ENCODE measurements around the gene HIPK2.

Gene HIPK2

DNA sequence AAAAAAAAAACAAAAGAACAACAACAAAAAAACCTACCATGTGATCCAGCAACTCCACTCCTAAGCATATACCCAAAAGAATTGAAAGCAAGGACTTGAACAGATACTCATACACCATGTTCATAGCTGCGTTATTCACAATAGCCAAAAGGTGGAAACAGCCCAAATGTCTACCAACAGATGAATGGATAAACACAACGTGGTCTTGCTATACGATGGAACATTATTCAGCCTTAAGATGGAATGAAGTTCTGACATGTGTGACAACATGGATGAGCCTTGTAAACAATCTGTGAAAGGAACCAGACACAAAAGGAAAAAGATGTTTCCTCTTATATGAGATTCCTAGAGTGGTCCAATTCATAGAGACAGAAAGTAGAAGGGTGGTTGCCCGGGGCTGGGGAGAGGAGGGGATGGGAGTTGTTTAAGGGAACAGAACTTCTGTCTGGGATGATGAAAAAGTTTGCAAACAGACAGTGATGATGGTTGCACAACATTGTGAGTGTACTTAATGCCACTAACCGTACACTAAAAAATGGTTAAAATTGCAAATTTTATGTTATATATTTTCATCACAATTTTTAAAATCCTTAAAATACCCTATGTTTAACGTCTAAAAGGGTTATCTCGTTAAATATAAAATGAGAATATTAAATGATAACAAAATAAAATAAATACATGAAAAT is 242.7 kb downstream of the HIPK2 start:
- no peaks in the 10 kb centered on the region for H3K79me1 ChIP-seq (ENCODE audit: low read length)
- 100% methylated on average over 3 of the region's 7 CpGs for WGBS (ENCODE audit: extremely low coverage, insufficient coverage, low lambda C conversion rate)
- no peak overlapping the region for H2AK5ac ChIP-seq (ENCODE audit: low read length)
- H4K8ac ChIP-seq (ENCODE audit: low read depth, low read length), result no peak overlapping the region
- no peak for DNase-seq
- no peaks in the 10 kb centered on the region for H3K4me1 ChIP-seq (ENCODE audit: control insufficient read depth, low read depth, low read length)
- no peak overlapping the region for H3K18ac ChIP-seq (ENCODE audit: low read length)
- no peaks in the 10 kb centered on the region for H3K36me3 ChIP-seq (ENCODE audit: control insufficient read depth, insufficient read depth, low read length)
- no peak overlapping the region for H2BK5ac ChIP-seq (ENCODE audit: low read length)
- H3K27me3 ChIP-seq (ENCODE audit: insufficient read depth, low read length, poor library complexity), result no peaks in the 10 kb centered on the region
- H3K4me3 ChIP-seq (ENCODE audit: low read length), result no peak overlapping the region
- H3K79me2 ChIP-seq (ENCODE audit: control insufficient read depth, insufficient read depth, low read length), result no peaks in the 10 kb centered on the region
- H3K4ac ChIP-seq (ENCODE audit: low read depth, low read length), result no peak overlapping the region
- no peak overlapping the region for H3K9ac ChIP-seq (ENCODE audit: low read length)
- H2BK15ac ChIP-seq (replicated peaks; ENCODE audit: low read depth), result no peak overlapping the region
- H2BK120ac ChIP-seq (ENCODE audit: low read depth, low read length), result no peak overlapping the region
- H3K4me2 ChIP-seq (ENCODE audit: low read length), result no peak overlapping the region
- H4K5ac ChIP-seq (ENCODE audit: low read length), result no peak overlapping the region
- H3K27ac ChIP-seq (ENCODE audit: low read depth, low read length), result no peak overlapping the region
- H3K56ac ChIP-seq (ENCODE audit: low read length), result no peak overlapping the region
- no peak overlapping the region for H3K23ac ChIP-seq (ENCODE audit: low read length)

DNA sequence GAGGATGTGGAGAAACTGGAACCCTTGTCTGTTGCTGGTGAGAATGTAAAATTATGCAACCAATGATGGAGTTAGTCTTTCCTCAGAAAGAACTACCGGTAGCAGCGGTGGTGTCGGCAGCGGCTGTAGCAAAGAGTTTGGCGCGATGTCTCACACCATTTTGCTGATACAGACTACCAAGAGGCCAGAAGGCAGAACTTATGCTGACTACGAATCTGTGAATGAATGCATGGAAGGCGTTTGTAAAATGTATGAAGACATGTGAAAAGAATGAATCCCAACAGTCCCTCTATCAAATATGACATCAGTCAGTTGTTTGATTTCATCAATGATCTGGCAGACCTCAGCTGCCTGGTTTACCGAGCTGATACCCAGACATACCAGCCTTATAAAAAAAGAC is 243.7 kb downstream of the HIPK2 start:
- Histone ChIP-seq H3K4me3 (ENCODE audit: low read length) (no peak overlapping the region), H3K79me2 (ENCODE audit: control insufficient read depth, insufficient read depth, low read length) (no peaks in the 10 kb centered on the region), H3K18ac (ENCODE audit: low read length) (no peak overlapping the region), H4K5ac (ENCODE audit: low read length) (no peak overlapping the region), H3K4me1 (ENCODE audit: control insufficient read depth, low read depth, low read length) (no peaks in the 10 kb centered on the region), H3K23ac (ENCODE audit: low read length) (no peak overlapping the region), H2BK15ac (replicated peaks; ENCODE audit: low read depth) (no peak overlapping the region), H3K36me3 (ENCODE audit: control insufficient read depth, insufficient read depth, low read length) (no peaks in the 10 kb centered on the region), H3K4ac (ENCODE audit: low read depth, low read length) (no peak overlapping the region), H4K8ac (ENCODE audit: low read depth, low read length) (no peak overlapping the region), H2BK120ac (ENCODE audit: low read depth, low read length) (no peak overlapping the region), H3K79me1 (ENCODE audit: low read length) (no peaks in the 10 kb centered on the region), H3K4me2 (ENCODE audit: low read length) (no peak overlapping the region), H3K27me3 (ENCODE audit: insufficient read depth, low read length, poor library complexity) (no peaks in the 10 kb centered on the region), H2BK5ac (ENCODE audit: low read length) (no peak overlapping the region), H3K27ac (ENCODE audit: low read depth, low read length) (no peak overlapping the region), H3K56ac (ENCODE audit: low read length) (no peak overlapping the region), H3K9ac (ENCODE audit: low read length) (no peak overlapping the region), H2AK5ac (ENCODE audit: low read length) (no peak overlapping the region)
- no CpG with 5 or more reads among the region's 9 CpGs for WGBS (ENCODE audit: extremely low coverage, insufficient coverage, low lambda C conversion rate)
- no peak for DNase-seq

DNA sequence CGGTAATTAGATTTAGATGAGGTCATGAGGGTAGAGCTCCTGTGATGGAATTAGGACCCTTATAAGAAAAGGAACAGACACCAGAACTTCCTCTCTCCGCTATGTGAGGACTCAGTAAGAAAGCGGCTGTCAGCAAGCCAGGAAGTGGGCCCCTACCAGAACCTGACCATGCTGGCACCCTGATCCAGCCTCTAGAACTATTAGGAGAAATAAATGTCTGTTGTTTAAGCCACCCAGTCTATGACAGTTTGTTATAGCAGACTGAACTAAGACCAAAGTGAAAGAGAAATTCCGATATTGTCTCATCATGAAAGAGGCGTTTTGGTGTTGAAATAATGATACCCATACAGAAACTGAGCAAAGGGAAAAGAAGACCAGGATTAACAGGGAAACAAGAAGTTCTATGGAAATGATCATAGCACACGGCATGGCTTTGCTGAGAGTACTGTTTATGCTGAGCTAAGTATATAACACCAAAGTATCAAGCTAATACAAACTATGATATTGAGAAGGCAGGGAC is 245.1 kb downstream of the HIPK2 start:
- Histone ChIP-seq H3K4ac (ENCODE audit: low read depth, low read length) (no peak overlapping the region), H3K27ac (ENCODE audit: low read depth, low read length) (no peak overlapping the region), H3K4me1 (ENCODE audit: control insufficient read depth, low read depth, low read length) (no peaks in the 10 kb centered on the region), H2BK5ac (ENCODE audit: low read length) (no peak overlapping the region), H4K8ac (ENCODE audit: low read depth, low read length) (no peak overlapping the region), H3K9ac (ENCODE audit: low read length) (no peak overlapping the region), H3K56ac (ENCODE audit: low read length) (no peak overlapping the region), H3K18ac (ENCODE audit: low read length) (no peak overlapping the region), H3K79me1 (ENCODE audit: low read length) (no peaks in the 10 kb centered on the region), H3K4me2 (ENCODE audit: low read length) (no peak overlapping the region), H2AK5ac (ENCODE audit: low read length) (no peak overlapping the region), H3K27me3 (ENCODE audit: insufficient read depth, low read length, poor library complexity) (no peaks in the 10 kb centered on the region), H3K36me3 (ENCODE audit: control insufficient read depth, insufficient read depth, low read length) (no peaks in the 10 kb centered on the region), H3K23ac (ENCODE audit: low read length) (no peak overlapping the region), H3K79me2 (ENCODE audit: control insufficient read depth, insufficient read depth, low read length) (no peaks in the 10 kb centered on the region), H3K4me3 (ENCODE audit: low read length) (no peak overlapping the region), H2BK15ac (replicated peaks; ENCODE audit: low read depth) (no peak overlapping the region), H4K5ac (ENCODE audit: low read length) (no peak overlapping the region), H2BK120ac (ENCODE audit: low read depth, low read length) (no peak overlapping the region)
- WGBS (ENCODE audit: extremely low coverage, insufficient coverage, low lambda C conversion rate), result no CpG with 5 or more reads among the region's 6 CpGs
- DNase-seq, result no peak

DNA sequence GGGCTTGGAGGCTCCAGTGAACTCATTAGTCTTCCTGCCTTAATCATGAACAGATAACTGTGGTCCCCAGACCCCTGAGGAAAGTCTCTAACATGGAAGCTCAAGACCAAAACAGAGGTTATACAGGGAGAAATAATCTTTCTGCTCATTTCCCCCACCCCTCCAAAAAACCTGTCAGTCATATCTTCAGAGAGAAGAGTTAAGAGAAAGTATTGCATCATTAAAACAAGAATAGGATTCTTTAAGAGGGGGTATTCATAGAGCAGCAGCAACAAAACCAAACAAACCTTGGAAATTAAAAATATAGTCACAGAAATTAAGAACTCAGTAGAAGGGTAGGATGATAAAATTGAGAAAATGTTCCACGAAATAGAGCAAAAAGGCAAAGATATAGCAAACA is 246.7 kb downstream of the HIPK2 start:
- Histone ChIP-seq H2BK15ac (replicated peaks; ENCODE audit: low read depth) (no peak overlapping the region), H3K4me1 (ENCODE audit: control insufficient read depth, low read depth, low read length) (no peaks in the 10 kb centered on the region), H3K4ac (ENCODE audit: low read depth, low read length) (no peak overlapping the region), H2BK5ac (ENCODE audit: low read length) (no peak overlapping the region), H3K56ac (ENCODE audit: low read length) (no peak overlapping the region), H3K18ac (ENCODE audit: low read length) (no peak overlapping the region), H3K4me2 (ENCODE audit: low read length) (no peak overlapping the region), H3K9ac (ENCODE audit: low read length) (no peak overlapping the region), H3K79me2 (ENCODE audit: control insufficient read depth, insufficient read depth, low read length) (no peaks in the 10 kb centered on the region), H3K4me3 (ENCODE audit: low read length) (no peak overlapping the region), H4K8ac (ENCODE audit: low read depth, low read length) (no peak overlapping the region), H3K79me1 (ENCODE audit: low read length) (no peaks in the 10 kb centered on the region), H3K36me3 (ENCODE audit: control insufficient read depth, insufficient read depth, low read length) (no peaks in the 10 kb centered on the region), H4K5ac (ENCODE audit: low read length) (no peak overlapping the region), H2BK120ac (ENCODE audit: low read depth, low read length) (no peak overlapping the region), H3K23ac (ENCODE audit: low read length) (no peak overlapping the region), H2AK5ac (ENCODE audit: low read length) (no peak overlapping the region), H3K27me3 (ENCODE audit: insufficient read depth, low read length, poor library complexity) (no peaks in the 10 kb centered on the region), H3K27ac (ENCODE audit: low read depth, low read length) (no peak overlapping the region)
- DNase-seq, result no peak
- no CpG with 5 or more reads among the region's 1 CpG for WGBS (ENCODE audit: extremely low coverage, insufficient coverage, low lambda C conversion rate)

DNA sequence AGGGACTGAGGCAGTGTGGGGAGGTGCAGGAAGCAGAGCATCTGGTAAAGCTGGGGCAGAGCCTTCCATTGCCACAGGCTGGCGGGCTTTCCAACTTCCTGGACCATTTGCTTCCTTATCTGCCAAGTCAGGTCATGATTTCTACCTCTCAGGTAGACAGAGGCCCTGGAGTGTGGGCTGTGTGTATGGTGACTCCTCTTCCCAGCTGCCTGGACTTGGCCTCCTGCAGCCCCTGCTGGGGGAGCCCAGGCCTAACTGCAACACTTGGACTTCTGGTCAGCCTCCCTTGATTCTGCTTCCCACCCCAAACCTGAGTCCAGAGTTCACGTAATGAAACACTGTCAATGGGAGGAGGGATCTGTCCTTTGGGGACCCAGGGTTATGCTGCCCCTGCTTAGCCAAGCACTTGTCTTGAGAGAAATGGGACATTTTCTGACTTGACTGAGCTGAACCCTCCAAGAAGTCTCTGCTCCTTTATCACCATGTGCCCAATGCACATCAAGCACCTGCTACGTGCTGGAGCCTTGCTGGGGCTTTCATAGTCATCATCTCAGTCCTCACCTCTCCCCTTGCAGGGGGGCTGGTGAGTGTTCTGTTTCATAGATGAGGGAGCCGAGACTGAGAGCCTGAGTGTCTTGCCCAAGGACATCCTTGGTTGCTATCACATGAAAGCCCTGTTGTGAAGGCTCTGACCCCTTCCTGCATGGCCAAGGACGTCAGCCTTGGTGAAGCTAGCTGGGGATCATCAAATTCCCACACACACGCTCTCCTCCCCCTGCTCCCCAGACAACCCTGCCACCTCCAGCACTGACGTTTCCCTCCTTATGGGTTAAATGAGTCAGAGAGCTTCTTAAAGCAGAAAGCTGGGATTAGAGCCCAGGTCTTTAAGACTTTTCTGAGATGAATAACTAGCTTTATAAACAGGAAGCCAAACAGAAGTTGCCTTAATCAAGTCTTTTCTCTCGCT is 250.9 kb downstream of the HIPK2 start:
- DNase-seq, result no peak
- Histone ChIP-seq H3K27ac (ENCODE audit: low read depth, low read length) (no peak overlapping the region), H3K56ac (ENCODE audit: low read length) (no peak overlapping the region), H4K8ac (ENCODE audit: low read depth, low read length) (no peak overlapping the region), H3K79me1 (ENCODE audit: low read length) (no peaks in the 10 kb centered on the region), H2AK5ac (ENCODE audit: low read length) (no peak overlapping the region), H3K4me1 (ENCODE audit: control insufficient read depth, low read depth, low read length) (no peaks in the 10 kb centered on the region), H3K4me2 (ENCODE audit: low read length) (no peak overlapping the region), H3K18ac (ENCODE audit: low read length) (no peak overlapping the region), H3K4ac (ENCODE audit: low read depth, low read length) (no peak overlapping the region), H2BK5ac (ENCODE audit: low read length) (no peak overlapping the region), H3K9ac (ENCODE audit: low read length) (no peak overlapping the region), H4K5ac (ENCODE audit: low read length) (no peak overlapping the region), H2BK120ac (ENCODE audit: low read depth, low read length) (no peak overlapping the region), H3K23ac (ENCODE audit: low read length) (no peak overlapping the region), H3K36me3 (ENCODE audit: control insufficient read depth, insufficient read depth, low read length) (no peaks in the 10 kb centered on the region), H2BK15ac (replicated peaks; ENCODE audit: low read depth) (no peak overlapping the region), H3K27me3 (ENCODE audit: insufficient read depth, low read length, poor library complexity) (peaks cover 12% of the 10 kb centered on the region), H3K4me3 (ENCODE audit: low read length) (no peak overlapping the region), H3K79me2 (ENCODE audit: control insufficient read depth, insufficient read depth, low read length) (no peaks in the 10 kb centered on the region)
- WGBS (ENCODE audit: extremely low coverage, insufficient coverage, low lambda C conversion rate), result no CpG with 5 or more reads among the region's 8 CpGs
